Adrenal gland (tissue), 12 donors: Measurements from ENCODE around the gene RMI2. TPM values are rescaled to one million over a fixed set of nuclear protein-coding genes. Genes with fewer than 3 reads are reported as not detected.

Experiments
- DNase-seq, 7 donors: peaks; one replicate each; pipeline ENCODE4 v3.0.0-alpha.2; 2019 to 2020
- H3K27ac ChIP-seq, 5 donors: fragments of 200-600 bp; sonication (generic) in 4 of 5; 1 replicate in 3 of 5; 2 replicates in 2 of 5; pipeline versions ENCODE4 v1.5.1 to v1.8.0; 2016 to 2020; ENCODE audit warnings: mild to moderate bottlenecking in 1 of 5
- H3K27me3 ChIP-seq: fragments of 200-600 bp; 2 replicates; pipeline ENCODE4 v1.8.0; 2021
- H3K36me3 ChIP-seq, 2 donors: fragments of 200-600 bp; replicated peaks in 1 of 2; 1 replicate in 1 of 2; 2 replicates in 1 of 2; pipeline versions ENCODE4 v1.5.1 to v1.8.0; 2018 to 2022
- H3K4me1 ChIP-seq, 2 donors: fragments of 200-600 bp; replicated peaks in 1 of 2; 1 replicate in 1 of 2; 2 replicates in 1 of 2; pipeline versions ENCODE4 v1.5.1 to v1.8.0; 2018 to 2021
- H3K4me3 ChIP-seq, 4 donors: fragments of 200-600 bp; sonication (generic) in 3 of 4; one replicate each; pipeline ENCODE4 v1.5.1; 2016 to 2018
- H3K9me3 ChIP-seq, 3 donors: fragments of 200-600 bp; sonication (generic) in 1 of 3; replicated peaks in 1 of 3; 1 replicate in 2 of 3; 2 replicates in 1 of 3; pipeline versions ENCODE4 v1.5.1 to v1.8.0; 2016 to 2021
- POLR2A ChIP-seq, 2 donors: fragments of 450-650 bp; IDR thresholded peaks; one replicate each; pipeline ENCODE4 v1.6.1; 2017; ENCODE audit warnings: antibody characterized with exemption in 2 of 2, mild to moderate bottlenecking in 2 of 2, moderate library complexity in 1 of 2
- WGBS, 4 donors: extraction: QIAGEN DNeasy Blood & Tissue Kit in 2 of 4; methylation state at CpG; one replicate each; pipeline versions ENCODE4 v1.1.5 to v1.1.7; 2013 to 2017; 5-methylcytosine and 5-hydroxymethylcytosine counted together
- intact Hi-C, 2 donors: fragments of 100-400 bp; cut with DNase I; formaldehyde crosslinking; loops; one replicate each; pipeline versions ENCODE4 v1.14.1 to v1.15.0; 2022 to 2023
- polyA plus RNA-seq, 3 donors: library from polyadenylated mRNA; stranded (reverse); fragments of 200-250 nt in 2 of 3; fragments of 350-450 nt in 1 of 3; fragmentation: Illumina TruSeq in 1 of 3; extraction: RNeasy Lipid Tissue Mini Kit (QIAGEN cat#74804) in 1 of 3; gene quantifications; one replicate each; pipeline ENCODE4 v1.2.3, GENCODE V29; 2013 to 2014
- total RNA-seq, 9 donors: library from RNA; depleted of rRNA in 4 of 9; stranded (reverse); fragments of >200 nt in 4 of 9; fragments of 120-200 nt in 1 of 9; fragmentation: NEBNext Ultra II Directional in 1 of 9; extraction: Animal tissue kit (Norgen Biotek cat#: 25700) in 1 of 9; gene quantifications; one replicate each; pipeline versions ENCODE4 v1.1.0 to v1.2.4, GENCODE V29; 2013 to 2023
- TF ChIP-seq, protein P1 (sequence below), 6 experiments: fragments of 450-650 bp in 4 of 6; fragments of 200-600 bp in 2 of 6; sonication (generic) in 1 of 6; IDR thresholded peaks; 1 replicate in 5 of 6; 2 replicates in 1 of 6; pipeline versions ENCODE4 v1.5.1 to v1.8.0; 2016 to 2021; ENCODE audit warnings: antibody characterized with exemption in 6 of 6, mild to moderate bottlenecking in 2 of 6, moderate library complexity in 1 of 6
- donor health status: healthy with polysubstance abuse.
- donor health status: Bipolar disorder and iron deficiency.
- donor health status: DM: yes; HTN: yes; CAD: no.
- donor health status: DM: no; HTN: no; CAD: no.
- donor health status: DM: no; HTN: no; CAD: no.
- donor health status: DM: yes; HTN: yes; CAD: no.

Gene RMI2
- total and polyA plus RNA-seq, 12 donors: 0.56 to 21.1 (median 1.2) TPM; not detected in 2

DNA sequence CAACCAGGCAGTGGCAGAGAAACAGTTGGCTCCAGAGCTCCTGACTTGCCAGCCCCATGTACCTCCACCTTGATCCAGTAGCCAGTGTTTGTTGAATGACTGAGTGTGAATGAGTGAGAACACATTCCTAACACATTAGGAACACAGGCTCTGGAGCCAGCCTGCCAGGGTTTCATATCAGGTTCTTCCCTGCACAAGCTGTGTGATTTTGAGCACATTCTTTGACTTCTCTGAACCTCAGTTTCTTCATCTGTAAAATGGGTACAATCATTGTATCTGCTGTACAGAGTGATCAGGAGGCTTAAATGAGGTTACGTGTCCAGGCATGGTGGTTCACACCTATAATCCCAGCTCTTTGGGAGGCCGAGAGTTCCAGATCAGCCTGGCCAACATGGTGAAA, 13.3 kb upstream of the RMI2 start:
- no peak overlapping the region for H3K27ac ChIP-seq
- H3K27me3 ChIP-seq: no peaks in the 10 kb centered on the region
- TF ChIP-seq, protein P1, sequence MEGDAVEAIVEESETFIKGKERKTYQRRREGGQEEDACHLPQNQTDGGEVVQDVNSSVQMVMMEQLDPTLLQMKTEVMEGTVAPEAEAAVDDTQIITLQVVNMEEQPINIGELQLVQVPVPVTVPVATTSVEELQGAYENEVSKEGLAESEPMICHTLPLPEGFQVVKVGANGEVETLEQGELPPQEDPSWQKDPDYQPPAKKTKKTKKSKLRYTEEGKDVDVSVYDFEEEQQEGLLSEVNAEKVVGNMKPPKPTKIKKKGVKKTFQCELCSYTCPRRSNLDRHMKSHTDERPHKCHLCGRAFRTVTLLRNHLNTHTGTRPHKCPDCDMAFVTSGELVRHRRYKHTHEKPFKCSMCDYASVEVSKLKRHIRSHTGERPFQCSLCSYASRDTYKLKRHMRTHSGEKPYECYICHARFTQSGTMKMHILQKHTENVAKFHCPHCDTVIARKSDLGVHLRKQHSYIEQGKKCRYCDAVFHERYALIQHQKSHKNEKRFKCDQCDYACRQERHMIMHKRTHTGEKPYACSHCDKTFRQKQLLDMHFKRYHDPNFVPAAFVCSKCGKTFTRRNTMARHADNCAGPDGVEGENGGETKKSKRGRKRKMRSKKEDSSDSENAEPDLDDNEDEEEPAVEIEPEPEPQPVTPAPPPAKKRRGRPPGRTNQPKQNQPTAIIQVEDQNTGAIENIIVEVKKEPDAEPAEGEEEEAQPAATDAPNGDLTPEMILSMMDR (IDR thresholded peaks at IDR 0.05): no peak
- no peak for TF ChIP-seq POLR2A (IDR thresholded peaks at IDR 0.05)
- 72 to 84% (median 83%) methylated on average over 2 of the region's 2 CpGs for WGBS, 4 donors
- H3K4me1 ChIP-seq: peaks cover 4 to 17% of the 10 kb centered on the region in 2 donors
- no peaks in the 10 kb centered on the region for H3K36me3 ChIP-seq
- DNase-seq: no peak
- H3K4me3 ChIP-seq: no peak overlapping the region
- intact Hi-C loops: no loop called here
- H3K9me3 ChIP-seq: no peaks in the 10 kb centered on the region

- Histone ChIP-seq H3K4me3 (no peak overlapping the region), H3K36me3 (no peaks in the 10 kb centered on the region), H3K9me3 (no peaks in the 10 kb centered on the region), H3K27ac (no peak overlapping the region), H3K4me1 (peaks cover 4 to 14% of the 10 kb centered on the region in 2 donors), H3K27me3 (no peaks in the 10 kb centered on the region)
- intact Hi-C loops: no loop called here
- WGBS, 4 donors: 63 to 81% (median 76%) methylated on average over 7 to 9 of the region's 9 CpGs
- TF ChIP-seq POLR2A (IDR thresholded peaks at IDR 0.05): no peak
- TF ChIP-seq, protein P1 (IDR thresholded peaks at IDR 0.05): no peak
- DNase-seq: no peak
Observed at GRCh38 chr16:11333010-11333409, 12.2 kb upstream of the RMI2 start.

- Histone ChIP-seq H3K9me3 (no peaks in the 10 kb centered on the region), H3K27ac (no peak overlapping the region), H3K4me1 (peaks cover 3 to 7% of the 10 kb centered on the region in 2 donors), H3K4me3 (no peak overlapping the region), H3K27me3 (no peaks in the 10 kb centered on the region), H3K36me3 (no peaks in the 10 kb centered on the region)
- TF ChIP-seq POLR2A (IDR thresholded peaks at IDR 0.05): no peak
- TF ChIP-seq, protein P1 (IDR thresholded peaks at IDR 0.05): no peak
- intact Hi-C loops: no loop called here
- no peak for DNase-seq
- whole genome bisulfite sequencing, 4 donors: 75 to 79% (median 77%) methylated on average over 8 of the region's 8 CpGs
Observed at GRCh38 chr16:11333702-11334101, 11.6 kb upstream of the RMI2 start.

GRCh38 chr16:11334831-11335404, 10.3 kb upstream of the RMI2 start:
- no peak for DNase-seq

More at GRCh38 chr16:11334831-11335404, 10.3 kb upstream of the RMI2 start:
- Histone ChIP-seq H3K27me3 (no peaks in the 10 kb centered on the region), H3K4me3 (no peak overlapping the region), H3K9me3 (no peaks in the 10 kb centered on the region), H3K27ac (no peak overlapping the region), H3K4me1 (no peaks in the 10 kb centered on the region), H3K36me3 (no peaks in the 10 kb centered on the region)
- 80 to 88% (median 86%) methylated on average over 6 of the region's 6 CpGs for WGBS, 4 donors
- TF ChIP-seq POLR2A (IDR thresholded peaks at IDR 0.05): no peak
- TF ChIP-seq, protein P1 (IDR thresholded peaks at IDR 0.05): no peak
- intact Hi-C loops: no loop called here
